ENCODE measurements around the gene FHIT.

- TF ChIP-seq TAF1 (IDR thresholded peaks at IDR 0.05; ENCODE audit: borderline replicate concordance, insufficient read depth, low read length) (no peak), POLR2AphosphoS5 (IDR thresholded peaks at IDR 0.05; ENCODE audit: low read depth, low read length) (no peak), SIN3A (IDR thresholded peaks at IDR 0.05; ENCODE audit: borderline replicate concordance, insufficient read depth, low read length) (no peak), REST (IDR thresholded peaks at IDR 0.05; ENCODE audit: insufficient read depth in 1 of 2, low read depth in 2 of 2, low read length in 2 of 2) (no peak)
These were observed 102.0 kb downstream of the FHIT start for GRCh38 chr3:61149236-61149635.
